Osteoblast (primary cell): ENCODE measurements around the gene PLAAT3. TPM values are rescaled to one million over a fixed set of nuclear protein-coding genes. Genes with fewer than 3 reads are reported as not detected.
"Not testable (repeated sequence)": the region's sequence is repeated elsewhere in the genome, so short reads cannot be mapped to it uniquely, and the experiment has no call there.

Experiments
- DNase-seq: peaks from one replicate; pipeline ENCODE4 v3.0.0; 2011; ENCODE audit warnings: low spot score, mixed read lengths; ENCODE audit not compliant: insufficient read length; ENCODE audit errors: missing footprints
- H2AFZ ChIP-seq: 2 replicates; pipeline ENCODE4 v1.6.0; 2011; ENCODE audit warnings: mild to moderate bottlenecking, low read length
- H3K27ac ChIP-seq: 2 replicates; pipeline ENCODE4 v1.5.1; 2011; ENCODE audit warnings: mild to moderate bottlenecking, low read depth, low read length, moderate library complexity
- H3K27me3 ChIP-seq: 2 replicates; pipeline ENCODE4 v1.6.0; 2012; ENCODE audit warnings: mild to moderate bottlenecking, control low read depth, inconsistent platforms, low read length, moderate library complexity; ENCODE audit not compliant: insufficient read depth
- H3K36me3 ChIP-seq: 2 replicates; pipeline ENCODE4 v1.5.1; 2011; ENCODE audit warnings: mild to moderate bottlenecking, low read length, control low read depth, moderate library complexity; ENCODE audit not compliant: insufficient read depth
- H3K4me1 ChIP-seq: 2 replicates; pipeline ENCODE4 v1.5.1; 2011; ENCODE audit warnings: mild to moderate bottlenecking, low read length, control low read depth, moderate library complexity; ENCODE audit not compliant: insufficient read depth
- H3K4me2 ChIP-seq: 2 replicates; pipeline ENCODE4 v1.6.0; 2011; ENCODE audit warnings: mild to moderate bottlenecking, low read length; ENCODE audit not compliant: insufficient read depth
- H3K4me3 ChIP-seq: fragments of 200-600 bp; sonication (generic); 3 replicates; pipeline ENCODE4 v1.5.1; 2012; ENCODE audit warnings: mild to moderate bottlenecking, low read length, inconsistent platforms; ENCODE audit not compliant: insufficient read depth
- H3K79me2 ChIP-seq: 2 replicates; pipeline ENCODE4 v1.6.0; 2012; ENCODE audit warnings: mild to moderate bottlenecking, low read length, control low read depth, inconsistent platforms; ENCODE audit not compliant: insufficient read depth
- H3K9me3 ChIP-seq: 2 replicates; pipeline ENCODE4 v1.5.1; 2011; ENCODE audit warnings: low read depth, low read length, control low read depth
- H4K20me1 ChIP-seq: 2 replicates; pipeline ENCODE4 v1.6.0; 2012; ENCODE audit warnings: mild to moderate bottlenecking, low read length, control low read depth; ENCODE audit not compliant: insufficient read depth
- total RNA-seq: library from RNA; depleted of rRNA; stranded (reverse); fragments of >200 nt; gene quantifications from 2 replicates; pipeline ENCODE4 v1.2.3, GENCODE V29; 2012
- TF ChIP-seq, protein P1 (sequence below): IDR thresholded peaks from 2 replicates; pipeline ENCODE4 v1.5.1; 2011; ENCODE audit warnings: mild to moderate bottlenecking, low read depth, low read length, moderate library complexity; ENCODE audit errors: extremely low read depth

Gene PLAAT3
- total RNA-seq, 1 donor: 34.4 TPM

DNA sequence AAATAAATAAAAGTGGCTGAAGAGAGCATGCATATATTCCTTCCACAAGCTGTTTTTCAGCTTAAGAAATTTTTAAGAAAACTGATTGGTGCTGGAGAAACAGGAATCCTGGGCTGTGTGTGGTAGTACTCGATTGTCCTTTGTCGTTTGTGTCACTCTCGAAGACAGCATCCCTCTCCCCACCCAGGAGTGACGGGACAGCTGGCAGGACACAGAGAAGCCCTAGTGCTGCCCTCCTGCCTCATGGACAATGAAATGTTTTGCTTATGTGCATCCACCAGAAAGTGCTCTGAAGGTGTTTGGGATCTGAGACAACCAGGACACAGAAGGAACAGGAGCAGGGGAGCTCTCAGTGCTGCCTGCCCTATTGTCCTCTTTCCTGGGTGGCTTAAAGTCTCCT is 64.8 kb downstream of the PLAAT3 start:
- TF ChIP-seq, protein P1, sequence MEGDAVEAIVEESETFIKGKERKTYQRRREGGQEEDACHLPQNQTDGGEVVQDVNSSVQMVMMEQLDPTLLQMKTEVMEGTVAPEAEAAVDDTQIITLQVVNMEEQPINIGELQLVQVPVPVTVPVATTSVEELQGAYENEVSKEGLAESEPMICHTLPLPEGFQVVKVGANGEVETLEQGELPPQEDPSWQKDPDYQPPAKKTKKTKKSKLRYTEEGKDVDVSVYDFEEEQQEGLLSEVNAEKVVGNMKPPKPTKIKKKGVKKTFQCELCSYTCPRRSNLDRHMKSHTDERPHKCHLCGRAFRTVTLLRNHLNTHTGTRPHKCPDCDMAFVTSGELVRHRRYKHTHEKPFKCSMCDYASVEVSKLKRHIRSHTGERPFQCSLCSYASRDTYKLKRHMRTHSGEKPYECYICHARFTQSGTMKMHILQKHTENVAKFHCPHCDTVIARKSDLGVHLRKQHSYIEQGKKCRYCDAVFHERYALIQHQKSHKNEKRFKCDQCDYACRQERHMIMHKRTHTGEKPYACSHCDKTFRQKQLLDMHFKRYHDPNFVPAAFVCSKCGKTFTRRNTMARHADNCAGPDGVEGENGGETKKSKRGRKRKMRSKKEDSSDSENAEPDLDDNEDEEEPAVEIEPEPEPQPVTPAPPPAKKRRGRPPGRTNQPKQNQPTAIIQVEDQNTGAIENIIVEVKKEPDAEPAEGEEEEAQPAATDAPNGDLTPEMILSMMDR: no peak
- Histone ChIP-seq H3K36me3 (no peaks in the 10 kb centered on the region), H2AFZ (no peak overlapping the region), H3K4me3 (no peak overlapping the region), H3K9me3 (no peaks in the 10 kb centered on the region), H3K27me3 (no peaks in the 10 kb centered on the region), H3K27ac (no peak overlapping the region), H3K79me2 (no peaks in the 10 kb centered on the region), H4K20me1 (no peaks in the 10 kb centered on the region), H3K4me1 (peaks cover 4% of the 10 kb centered on the region), H3K4me2 (no peak overlapping the region)
- DNase-seq: no peak

DNA sequence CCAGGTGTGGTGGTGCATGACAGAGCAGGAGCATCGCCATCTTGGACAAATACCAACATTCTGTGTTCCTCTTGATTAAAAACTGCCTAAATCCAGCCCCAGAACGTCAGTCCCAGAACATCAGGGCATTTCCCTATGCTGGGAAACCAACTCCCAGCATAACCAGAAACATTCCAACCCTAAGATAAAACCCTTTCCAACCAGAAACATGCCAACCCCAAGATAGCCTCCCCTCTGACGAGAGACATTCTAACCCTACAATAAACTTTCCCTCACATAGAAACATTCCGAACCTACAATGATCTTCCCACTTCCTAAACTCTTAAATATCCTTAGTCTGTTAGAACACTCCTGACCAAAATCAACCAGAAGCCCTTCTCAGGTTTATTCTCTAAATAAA is 66.1 kb downstream of the PLAAT3 start:
- H4K20me1 ChIP-seq: no peaks in the 10 kb centered on the region
- H3K4me2 ChIP-seq: no peak overlapping the region
- no peak overlapping the region for H3K4me3 ChIP-seq
- no peak overlapping the region for H3K27ac ChIP-seq
- H3K4me1 ChIP-seq: no peaks in the 10 kb centered on the region
- H3K79me2 ChIP-seq: no peaks in the 10 kb centered on the region
- TF ChIP-seq, protein P1: no peak
- no peaks in the 10 kb centered on the region for H3K36me3 ChIP-seq
- no peaks in the 10 kb centered on the region for H3K9me3 ChIP-seq
- H3K27me3 ChIP-seq: no peaks in the 10 kb centered on the region
- H2AFZ ChIP-seq: no peak overlapping the region
- no peak for DNase-seq

DNA sequence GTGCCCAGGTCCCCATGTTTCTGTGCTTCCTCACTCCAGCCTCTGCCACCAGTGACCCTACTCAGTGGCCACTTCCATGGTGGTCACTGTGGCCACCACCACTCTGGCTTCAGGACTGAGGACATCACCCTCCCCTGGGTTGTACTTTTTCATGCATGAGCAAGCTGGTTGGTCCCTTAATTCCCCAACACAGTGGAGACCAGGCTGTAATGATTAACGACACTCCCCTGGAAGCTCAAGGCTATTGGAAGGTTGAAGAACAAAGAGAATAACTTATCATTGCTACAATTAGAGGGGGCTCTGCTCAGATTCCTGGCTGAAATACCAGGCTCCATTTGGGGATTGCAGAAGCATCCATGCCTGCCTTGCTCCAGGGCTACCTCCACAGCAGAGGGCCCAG is 67.2 kb downstream of the PLAAT3 start:
- H3K4me1 ChIP-seq: no peaks in the 10 kb centered on the region
- no peak overlapping the region for H3K4me3 ChIP-seq
- no peaks in the 10 kb centered on the region for H3K9me3 ChIP-seq
- no peak overlapping the region for H3K4me2 ChIP-seq
- H3K27ac ChIP-seq: no peak overlapping the region
- no peaks in the 10 kb centered on the region for H3K36me3 ChIP-seq
- DNase-seq: no peak
- no peaks in the 10 kb centered on the region for H3K79me2 ChIP-seq
- peaks cover 3% of the 10 kb centered on the region for H3K27me3 ChIP-seq
- TF ChIP-seq, protein P1: no peak
- H4K20me1 ChIP-seq: no peaks in the 10 kb centered on the region
- no peak overlapping the region for H2AFZ ChIP-seq

DNA sequence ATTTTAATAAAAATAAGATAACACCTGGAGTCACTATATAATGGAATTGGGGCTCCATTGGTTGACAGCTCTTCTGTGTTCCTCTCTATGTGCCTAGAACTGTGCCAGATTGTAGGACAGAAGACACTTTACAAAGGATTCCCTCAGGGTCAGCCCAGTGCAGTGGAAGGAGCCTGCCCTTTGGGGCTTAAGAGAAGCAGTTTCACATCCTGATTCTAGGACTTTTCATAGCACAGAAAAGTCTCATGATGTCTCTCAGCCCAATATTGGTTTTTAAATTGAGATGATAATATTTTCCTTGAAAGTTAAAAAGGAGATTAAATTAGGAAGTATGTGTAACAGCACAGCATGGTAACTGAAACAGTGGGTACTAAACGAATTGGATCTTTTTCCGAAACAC is 70.5 kb downstream of the PLAAT3 start:
- H3K9me3 ChIP-seq: no peaks in the 10 kb centered on the region
- H3K27me3 ChIP-seq: peaks cover 4% of the 10 kb centered on the region
- DNase-seq: no peak
- H3K4me2 ChIP-seq: no peak overlapping the region
- H3K4me1 ChIP-seq: no peaks in the 10 kb centered on the region
- TF ChIP-seq, protein P1: no peak
- H4K20me1 ChIP-seq: no peaks in the 10 kb centered on the region
- no peaks in the 10 kb centered on the region for H3K36me3 ChIP-seq
- H3K27ac ChIP-seq: no peak overlapping the region
- H3K4me3 ChIP-seq: no peak overlapping the region
- H2AFZ ChIP-seq: no peak overlapping the region
- no peaks in the 10 kb centered on the region for H3K79me2 ChIP-seq

DNA sequence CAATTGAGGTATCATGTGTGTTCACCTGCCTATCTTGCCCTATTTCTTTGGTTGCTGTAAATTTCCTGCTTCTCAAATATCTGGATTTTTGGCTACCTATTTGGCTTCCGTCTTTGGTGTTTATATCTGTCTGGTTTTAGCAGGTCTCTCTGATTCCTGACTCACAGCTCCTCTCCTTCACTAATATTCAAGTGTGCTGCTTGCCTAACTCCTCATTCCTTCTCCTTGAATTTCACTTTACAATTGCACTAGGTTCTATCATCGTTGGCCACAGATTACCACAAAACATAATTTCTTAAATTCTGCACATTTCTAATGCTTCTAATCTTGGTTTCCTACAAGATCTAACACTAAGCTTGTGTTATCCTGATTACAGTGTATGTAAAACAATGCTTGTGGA is 71.7 kb downstream of the PLAAT3 start:
- H3K36me3 ChIP-seq, H3K27me3 ChIP-seq, H3K4me2 ChIP-seq, DNase-seq, H4K20me1 ChIP-seq, H3K4me1 ChIP-seq, H3K79me2 ChIP-seq, H3K27ac ChIP-seq, H3K4me3 ChIP-seq, H3K9me3 ChIP-seq, H2AFZ ChIP-seq: not testable (repeated sequence)
